K562 (cell line): ENCODE data around the gene MVB12B. TPM values are rescaled to one million over a fixed set of nuclear protein-coding genes. Genes with fewer than 3 reads are reported as not detected.

Experiments
- ATAC-seq: fragments of 200-7000 bp; cut with Tn5 transposase; 3 replicates; pipeline ENCODE4 v1.9.1; 2020; ENCODE audit warnings: moderate library complexity
- BruUV-seq: library from RNA; stranded (reverse); fragments of 400-500 nt; replicated peaks from 2 replicates; lab custom pipeline; 2021; lab: Mats Ljungman, UMichigan
- CTCF ChIA-PET: fragments of 300-600 bp; formaldehyde crosslinking; extraction: SDS; loops from one replicate; lab custom pipeline; 2021; ENCODE audit warnings: low intra/inter-chr PET ratio; lab: Yijun Ruan, JAX
- POLR2A ChIA-PET: fragments of 300-600, 350-650 bp; sonication (Branson Sonifier 250); formaldehyde crosslinking; extraction: SDS; loops from one replicate; lab custom pipeline; 2021; ENCODE audit warnings: antibody characterized with exemption, inconsistent platforms; lab: Yijun Ruan, JAX
- DNase-seq, 4 experiments: peaks; one replicate each; pipeline versions ENCODE4 v3.0.0 to v3.0.0-alpha.2; 2011 to 2018; ENCODE audit warnings: low spot score in 3 of 4, mixed read lengths in 3 of 4; ENCODE audit errors: extremely low read depth in 1 of 4
- FAIRE-seq: peaks from 2 replicates; lab custom pipeline; 2011; peaks lifted over from hg19 to GRCh38; lab: Jason Lieb, UNC
- H2AFZ ChIP-seq: 2 replicates; pipeline ENCODE4 v1.6.0; 2011; ENCODE audit warnings: low read depth, low read length, control low read depth, inconsistent platforms
- H3K27ac ChIP-seq: fragments of 200-600 bp; 3 replicates; pipeline ENCODE4 v1.8.0; 2011; ENCODE audit warnings: low read depth, mild to moderate bottlenecking, control low read depth, inconsistent platforms, low read length, moderate library complexity, mixed read lengths; ENCODE audit errors: extremely low read depth
- H3K27me3 ChIP-seq, 2 experiments: fragments of 300-600 bp in 1 of 2; 2 replicates in 1 of 2; 3 replicates in 1 of 2; pipeline versions ENCODE4 v1.6.0 to v1.8.0; 2011; ENCODE audit warnings: inconsistent platforms in 2 of 2, low read length in 2 of 2, mild to moderate bottlenecking in 1 of 2, mixed read lengths in 1 of 2, moderate library complexity in 1 of 2; ENCODE audit not compliant: control insufficient read depth in 2 of 2, insufficient read depth in 2 of 2
- H3K36me3 ChIP-seq: fragments of 300-600 bp; 3 replicates; pipeline ENCODE4 v1.8.0; 2011; ENCODE audit warnings: mild to moderate bottlenecking, low read length, inconsistent platforms; ENCODE audit not compliant: control insufficient read depth, insufficient read depth
- H3K4me1 ChIP-seq, 2 experiments: fragments of 200-600 bp in 1 of 2; replicated peaks in 1 of 2; 2 replicates in 1 of 2; 3 replicates in 1 of 2; pipeline versions ENCODE4 v1.5.1 to v1.8.0; 2011; ENCODE audit warnings: inconsistent platforms in 2 of 2, low read length in 2 of 2, mild to moderate bottlenecking in 1 of 2, mixed read lengths in 1 of 2, moderate library complexity in 1 of 2; ENCODE audit not compliant: control insufficient read depth in 2 of 2, insufficient read depth in 2 of 2
- H3K4me2 ChIP-seq: 2 replicates; pipeline ENCODE4 v1.6.1; 2011; ENCODE audit warnings: low read length, control low read depth, inconsistent platforms, mixed read lengths; ENCODE audit not compliant: insufficient read depth
- H3K4me3 ChIP-seq: fragments of 200-600 bp; sonication (generic), shearing (Covaris generic); 2 replicates; pipeline ENCODE4 v1.5.1; 2016; ENCODE audit warnings: control low read depth, inconsistent platforms
- H3K79me2 ChIP-seq: fragments of 200-600 bp; 3 replicates; pipeline ENCODE4 v1.8.0; 2011; ENCODE audit warnings: low read length, inconsistent platforms; ENCODE audit not compliant: control insufficient read depth, insufficient read depth
- H3K9ac ChIP-seq, 2 experiments: 2 replicates each; pipeline versions ENCODE4 v1.6.0 to v1.6.1; 2011; ENCODE audit warnings: low read depth in 2 of 2, low read length in 2 of 2, control low read depth in 1 of 2, inconsistent platforms in 1 of 2, mild to moderate bottlenecking in 1 of 2, mixed read lengths in 1 of 2; ENCODE audit not compliant: insufficient read depth in 1 of 2
- H3K9me1 ChIP-seq: one replicate; pipeline ENCODE4 v1.6.0; 2011; ENCODE audit warnings: inconsistent platforms, mild to moderate bottlenecking, low read length, moderate library complexity; ENCODE audit not compliant: control insufficient read depth, insufficient read depth
- H3K9me3 ChIP-seq: replicated peaks from 2 replicates; pipeline ENCODE4 v1.5.1; 2011; ENCODE audit warnings: low read depth, low read length, inconsistent platforms; ENCODE audit not compliant: control insufficient read depth, insufficient read depth
- H4K20me1 ChIP-seq: replicated peaks from 2 replicates; pipeline ENCODE4 v1.6.1; 2011; ENCODE audit warnings: low read length, inconsistent platforms, mixed read lengths; ENCODE audit not compliant: control insufficient read depth, insufficient read depth
- RCOR1 ChIP-seq, 2 experiments: IDR thresholded peaks; 2 replicates each; pipeline ENCODE4 v1.6.1; 2012; ENCODE audit warnings: low read depth in 2 of 2, low read length in 2 of 2, borderline replicate concordance in 1 of 2, improper control_type of control experiment in 1 of 2
- TFAM ChIP-seq: fragments of 250-450 bp; sonication (Bioruptor Pico); conservative IDR thresholded peaks from 2 replicates; pipeline ENCODE4 v1.5.0; 2021; ENCODE audit warnings: mild to moderate bottlenecking, moderate library complexity
- ZBTB2 ChIP-seq: fragments of 450-650 bp; IDR thresholded peaks from 2 replicates; pipeline ENCODE4 v1.6.1; 2016; ENCODE audit warnings: antibody characterized with exemption
- WGBS: fragments of 100-300 bp; shearing (Covaris generic); methylation state at CpG from one replicate; pipeline ENCODE4 v1.1.6; 2016; ENCODE audit warnings: low coverage, mixed read lengths; ENCODE audit not compliant: insufficient coverage; ENCODE audit errors: missing lambda C conversion rate; 5-methylcytosine and 5-hydroxymethylcytosine counted together
- in situ Hi-C: fragments of 300-500 bp; cut with MboI; formaldehyde crosslinking; loops from 4 replicates; pipeline ENCODE4 v1.15.0; 2018; ENCODE audit warnings: inconsistent platforms, mixed read lengths
- intact Hi-C: fragments of 100-400 bp; cut with micrococcal nuclease; formaldehyde crosslinking; loops from 2 replicates; pipeline ENCODE4 v1.14.2; 2022
- polyA plus RNA-seq, 8 experiments: library from polyadenylated mRNA; depleted of rRNA in 4 of 8; stranded (reverse) in 5 of 8; unstranded in 3 of 8; fragments of >200 nt; fragmentation: Nextera tagmentation in 2 of 8; fragmentation: Illumina TruSeq in 1 of 8; extraction: Ambion mirVana in 2 of 8; extraction: Trizol in 1 of 8; gene quantifications; 2 replicates each; pipeline versions ENCODE4 v1.2.1 to v1.2.3, GENCODE V29; 2011 to 2014; ENCODE audit warnings: inconsistent platforms in 1 of 8, missing spikeins in 1 of 8
- total RNA-seq, 7 experiments: library from RNA; depleted of rRNA in 6 of 7; stranded (reverse); fragments of >200 nt in 6 of 7; fragmentation: Illumina TruSeq in 2 of 7; extraction: Trizol in 2 of 7; gene quantifications; 2 replicates each; pipeline versions ENCODE4 v1.2.1 to v1.2.3, GENCODE V29; 2011 to 2021; ENCODE audit warnings: low replicate concordance in 1 of 7
- TF ChIP-seq, protein P1 (sequence below): fragments of 450-650 bp; IDR thresholded peaks from one replicate; pipeline ENCODE4 v1.6.1; 2018; ENCODE audit warnings: mild to moderate bottlenecking, moderate library complexity; ENCODE audit not compliant: partially characterized antibody

The MVB12B gene
- total and polyA plus RNA-seq, 9 of the 15 experiments (the other 6 are each of a cell fraction or from before 2014, with no cell fraction given), result not detected

DNA sequence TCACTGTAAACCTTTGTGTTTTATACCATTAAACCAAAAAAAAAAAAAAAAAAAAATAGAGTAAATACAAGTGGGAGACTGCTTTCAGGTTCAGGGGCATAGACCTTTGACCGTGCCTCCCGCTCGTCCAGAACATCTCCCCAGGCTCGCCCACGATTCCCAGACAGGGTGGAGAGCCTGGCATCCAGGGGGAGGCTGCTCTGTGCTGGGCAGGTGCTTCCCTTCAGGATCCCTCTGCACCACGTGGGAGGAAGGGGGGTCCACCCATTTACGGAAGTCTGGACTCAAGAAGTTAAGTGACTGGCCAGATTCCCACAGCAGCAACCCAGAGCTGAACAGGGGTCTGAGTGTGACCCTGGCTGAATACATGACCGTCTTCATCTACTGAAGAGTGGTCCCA lies 161.7 kb downstream of the MVB12B start:
- H3K4me2 ChIP-seq, result no peak overlapping the region
- peaks cover 10 to 60% of the 10 kb centered on the region in 2 experiments for H3K27me3 ChIP-seq
- H3K79me2 ChIP-seq, result no peaks in the 10 kb centered on the region
- H3K27ac ChIP-seq, result no peak overlapping the region
- POLR2A ChIA-PET, result no interaction called here
- TF ChIP-seq, protein P1, sequence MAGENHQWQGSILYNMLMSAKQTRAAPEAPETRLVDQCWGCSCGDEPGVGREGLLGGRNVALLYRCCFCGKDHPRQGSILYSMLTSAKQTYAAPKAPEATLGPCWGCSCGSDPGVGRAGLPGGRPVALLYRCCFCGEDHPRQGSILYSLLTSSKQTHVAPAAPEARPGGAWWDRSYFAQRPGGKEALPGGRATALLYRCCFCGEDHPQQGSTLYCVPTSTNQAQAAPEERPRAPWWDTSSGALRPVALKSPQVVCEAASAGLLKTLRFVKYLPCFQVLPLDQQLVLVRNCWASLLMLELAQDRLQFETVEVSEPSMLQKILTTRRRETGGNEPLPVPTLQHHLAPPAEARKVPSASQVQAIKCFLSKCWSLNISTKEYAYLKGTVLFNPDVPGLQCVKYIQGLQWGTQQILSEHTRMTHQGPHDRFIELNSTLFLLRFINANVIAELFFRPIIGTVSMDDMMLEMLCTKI, result no peak
- TF ChIP-seq RCOR1 (IDR thresholded peaks at IDR 0.05; ENCODE audit: borderline replicate concordance in 1 of 2, low read depth in 2 of 2, low read length in 2 of 2) (no peak), ZBTB2 (no peak), TFAM (no peak)
- TF ChIP-seq, all 486 proteins: peak for 0
- CTCF ChIA-PET, result interaction anchor here (0.6 kb wide), 1 partner anchor 1015 kb away, joined by 3 read pairs; no protein-coding TSS in a partner anchor
- no peak overlapping the region for H3K9ac ChIP-seq
- H3K9me1 ChIP-seq, result no peaks in the 10 kb centered on the region
- DNase-seq, result no peak
- no peak for FAIRE-seq
- no peak for ATAC-seq
- BruUV-seq, result no TSS peak
- no peaks in the 10 kb centered on the region for H3K9me3 ChIP-seq
- no peak overlapping the region for H2AFZ ChIP-seq
- 0% methylated on average over 8 of the region's 8 CpGs for whole genome bisulfite sequencing
- intact Hi-C loops (no loop called here), in situ Hi-C loops (loop anchor here (25.0 kb wide), 1 partner anchor 1226 kb away; the partner anchor contains the start of gene GAPVD1)
- H3K36me3 ChIP-seq, result no peaks in the 10 kb centered on the region
- H3K4me1 ChIP-seq, result no peaks in the 10 kb centered on the region
- peaks cover 15% of the 10 kb centered on the region; the same call in 1 of the 2 replicates for H4K20me1 ChIP-seq
- H3K4me3 ChIP-seq, result no peak overlapping the region
